Osteocyte (in vitro differentiated cells): ENCODE data around the gene PLCB2. TPM values are rescaled to one million over a fixed set of nuclear protein-coding genes. Genes with fewer than 3 reads are reported as not detected.

ENCODE experiments used
- DNase-seq: peaks from one replicate; pipeline ENCODE4 v3.0.0; 2021; ENCODE audit warnings: mixed read lengths; ENCODE audit not compliant: unreplicated experiment; ENCODE audit errors: extremely low spot score
- H3K27ac Mint-ChIP-seq: one replicate; pipeline ENCODE4 v1.8.0; 2021; ENCODE audit warnings: mild to moderate bottlenecking, mixed read lengths; ENCODE audit not compliant: unreplicated experiment
- H3K27me3 Mint-ChIP-seq: one replicate; pipeline ENCODE4 v1.8.0; 2021; ENCODE audit warnings: mixed read lengths; ENCODE audit not compliant: unreplicated experiment
- H3K36me3 Mint-ChIP-seq: one replicate; pipeline ENCODE4 v1.8.0; 2021; ENCODE audit warnings: mixed read lengths; ENCODE audit not compliant: unreplicated experiment
- H3K4me1 Mint-ChIP-seq: one replicate; pipeline ENCODE4 v1.8.0; 2021; ENCODE audit warnings: mixed read lengths; ENCODE audit not compliant: unreplicated experiment
- H3K4me3 Mint-ChIP-seq: one replicate; pipeline ENCODE4 v1.8.0; 2021; ENCODE audit warnings: mild to moderate bottlenecking, moderate library complexity, mixed read lengths; ENCODE audit not compliant: unreplicated experiment
- H3K9me3 Mint-ChIP-seq: one replicate; pipeline ENCODE4 v1.8.0; 2021; ENCODE audit warnings: mixed read lengths; ENCODE audit not compliant: unreplicated experiment
- CTCF ChIP-seq: fragments of 200-600 bp; sonication (generic); IDR thresholded peaks from 2 replicates; pipeline ENCODE4 v1.5.0; 2021; ENCODE audit warnings: antibody characterized with exemption, mild to moderate bottlenecking, moderate library complexity
- total RNA-seq: library from RNA; stranded (reverse); gene quantifications from 2 replicates; pipeline ENCODE4 v1.2.1, GENCODE V29; 2021

PLCB2 gene
- total RNA-seq, 1 donor from 2014 or later: 0.40 TPM

DNA sequence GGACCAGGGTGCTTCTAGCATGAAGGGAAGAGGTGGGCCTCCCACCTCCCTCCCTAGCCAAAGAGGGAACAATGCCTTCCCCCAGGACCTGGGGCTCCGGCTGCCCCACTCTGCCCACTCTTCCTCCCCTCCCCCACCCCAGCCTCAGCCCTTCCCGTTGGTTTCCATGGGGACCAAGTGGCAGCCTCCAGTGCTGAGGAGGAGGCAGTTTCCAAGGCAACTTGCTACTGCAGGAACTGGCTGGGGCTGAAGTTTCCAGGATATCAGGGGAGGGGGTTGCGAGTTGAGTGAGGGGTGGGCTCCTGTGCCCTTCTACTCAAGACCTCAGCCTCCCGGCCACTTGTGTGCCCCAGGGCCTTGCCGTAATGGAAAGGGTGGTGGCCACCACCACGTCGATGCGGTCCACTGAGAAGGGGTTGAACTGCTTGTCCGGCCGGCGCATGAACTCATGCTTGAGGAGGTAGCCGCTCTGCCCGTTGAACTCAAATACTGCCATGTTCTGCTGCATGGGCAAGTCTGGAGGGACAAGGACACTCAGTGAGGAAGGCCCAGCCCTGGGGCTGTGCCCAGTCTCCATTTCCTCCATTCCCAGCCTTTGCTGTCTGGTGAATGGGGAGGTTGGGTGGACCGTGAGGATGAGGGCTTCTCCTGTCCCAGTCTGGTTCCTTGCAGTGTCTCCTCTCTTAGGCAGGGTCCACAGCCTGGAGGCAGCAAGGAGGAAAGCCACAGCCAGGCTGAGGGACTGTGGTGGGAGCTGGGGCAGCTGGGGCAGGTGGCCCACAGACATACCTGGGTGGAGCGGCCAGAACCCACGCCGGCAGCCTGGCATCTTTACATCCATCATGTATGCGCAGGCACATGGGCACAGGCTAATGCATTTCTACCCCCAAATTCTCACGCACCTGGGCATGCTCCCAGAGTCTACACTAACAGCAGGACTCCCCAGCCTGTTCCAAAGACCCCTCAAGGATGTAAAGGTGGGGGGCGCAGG lies 13.5 kb downstream of the PLCB2 start:
- Mint-ChIP-seq H3K27ac (no peak overlapping the region), H3K9me3 (peaks cover 2% of the 10 kb centered on the region), H3K4me3 (no peak overlapping the region), H3K36me3 (no peaks in the 10 kb centered on the region), H3K27me3 (peaks cover 7% of the 10 kb centered on the region), H3K4me1 (peaks cover 2% of the 10 kb centered on the region)
- TF ChIP-seq CTCF: no peak
- DNase-seq: no peak

DNA sequence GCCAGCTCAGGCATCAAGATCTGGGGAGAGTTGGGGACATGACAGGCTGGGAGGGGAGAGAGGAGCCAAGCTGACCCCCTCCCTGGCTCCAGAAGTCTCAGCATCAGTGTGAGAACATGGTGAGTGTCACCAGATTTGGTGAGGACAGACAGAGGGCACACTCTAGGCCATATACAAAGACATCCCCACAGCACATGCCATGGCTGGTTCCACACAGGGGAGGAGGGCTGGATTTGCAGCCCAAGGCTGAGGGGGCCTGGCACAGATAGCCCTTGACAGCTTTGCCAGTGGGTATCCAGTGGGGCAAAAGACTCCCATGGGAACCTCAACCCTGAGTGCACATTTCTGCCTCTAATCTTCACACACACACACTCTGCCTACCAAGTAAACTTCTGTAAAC lies 14.7 kb downstream of the PLCB2 start:
- DNase-seq: no peak
- H3K27me3 Mint-ChIP-seq: peaks cover 7% of the 10 kb centered on the region
- H3K9me3 Mint-ChIP-seq: no peaks in the 10 kb centered on the region
- H3K4me1 Mint-ChIP-seq: peaks cover 5% of the 10 kb centered on the region
- H3K36me3 Mint-ChIP-seq: no peaks in the 10 kb centered on the region
- TF ChIP-seq CTCF: no peak
- no peak overlapping the region for H3K27ac Mint-ChIP-seq
- H3K4me3 Mint-ChIP-seq: no peak overlapping the region

DNA sequence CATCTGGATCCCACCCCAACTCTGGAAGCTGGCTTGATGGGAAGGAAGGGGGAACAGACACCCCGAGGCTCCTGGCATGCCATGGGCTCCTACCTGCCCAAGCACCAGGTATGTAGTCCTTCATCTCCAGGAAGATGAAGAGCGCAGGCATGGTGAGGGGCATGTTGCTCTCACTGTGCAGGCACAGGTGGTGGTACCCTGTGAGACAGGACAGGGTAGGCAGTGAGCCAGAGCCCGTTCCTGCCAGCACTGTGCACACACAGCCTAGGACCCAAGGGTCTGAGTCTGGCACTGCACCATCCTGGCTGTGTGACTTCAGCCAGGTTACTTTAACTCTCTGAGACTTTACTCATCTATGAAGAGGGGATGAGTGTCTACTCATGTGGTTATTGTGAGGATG lies 15.5 kb downstream of the PLCB2 start:
- Mint-ChIP-seq H3K9me3 (no peaks in the 10 kb centered on the region), H3K4me1 (peaks cover 12% of the 10 kb centered on the region), H3K27me3 (peaks cover 7% of the 10 kb centered on the region), H3K36me3 (no peaks in the 10 kb centered on the region), H3K4me3 (no peak overlapping the region), H3K27ac (no peak overlapping the region)
- no peak for TF ChIP-seq CTCF
- no peak for DNase-seq

GRCh38 chr15:40290918-40291574 lies 16.7 kb downstream of the PLCB2 start:
- peaks cover 7% of the 10 kb centered on the region for H3K27me3 Mint-ChIP-seq
- peaks cover 12% of the 10 kb centered on the region for H3K4me1 Mint-ChIP-seq
- TF ChIP-seq CTCF: no peak
- no peak overlapping the region for H3K27ac Mint-ChIP-seq
- H3K9me3 Mint-ChIP-seq: no peaks in the 10 kb centered on the region
- DNase-seq: peak; percentile 88
- peak overlapping the region; percentile 32 for H3K4me3 Mint-ChIP-seq
- no peaks in the 10 kb centered on the region for H3K36me3 Mint-ChIP-seq

DNA sequence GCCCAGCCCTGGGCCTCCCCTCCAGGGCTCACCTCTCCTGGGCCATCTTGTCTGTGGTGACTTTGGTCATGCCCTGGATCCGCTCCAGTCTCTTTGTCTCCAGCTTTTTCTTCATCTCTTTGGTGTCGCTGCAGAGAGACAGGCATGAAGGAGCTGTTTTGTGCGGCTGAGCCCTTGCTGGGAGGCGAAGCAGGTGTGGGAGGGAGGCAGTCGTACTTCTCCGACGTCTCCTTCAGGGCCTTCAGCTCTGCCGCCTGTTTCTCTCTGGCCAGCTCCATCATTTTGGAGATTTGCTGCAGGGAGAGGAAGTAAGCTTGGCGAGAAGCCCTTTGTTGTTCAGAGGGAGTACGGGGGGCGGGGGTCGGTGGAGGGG lies 17.2 kb downstream of the PLCB2 start:
- DNase-seq: no peak

More for the DNA sequence above, 17.2 kb downstream of the PLCB2 start:
- Mint-ChIP-seq H3K27ac (no peak overlapping the region), H3K4me3 (peak overlapping the region; percentile 32), H3K4me1 (peaks cover 16% of the 10 kb centered on the region), H3K36me3 (no peaks in the 10 kb centered on the region), H3K27me3 (peaks cover 6% of the 10 kb centered on the region), H3K9me3 (no peaks in the 10 kb centered on the region)
- no peak for TF ChIP-seq CTCF
